ENCODE results near the gene TECTA. TPM values are rescaled to one million over a fixed set of nuclear protein-coding genes. Genes with fewer than 3 reads are reported as not detected.

The TECTA gene
- total RNA-seq, 4 donors from 2014 or later, result under 0.01 to 2.8 (median 1.1) TPM; not detected in 1

DNA sequence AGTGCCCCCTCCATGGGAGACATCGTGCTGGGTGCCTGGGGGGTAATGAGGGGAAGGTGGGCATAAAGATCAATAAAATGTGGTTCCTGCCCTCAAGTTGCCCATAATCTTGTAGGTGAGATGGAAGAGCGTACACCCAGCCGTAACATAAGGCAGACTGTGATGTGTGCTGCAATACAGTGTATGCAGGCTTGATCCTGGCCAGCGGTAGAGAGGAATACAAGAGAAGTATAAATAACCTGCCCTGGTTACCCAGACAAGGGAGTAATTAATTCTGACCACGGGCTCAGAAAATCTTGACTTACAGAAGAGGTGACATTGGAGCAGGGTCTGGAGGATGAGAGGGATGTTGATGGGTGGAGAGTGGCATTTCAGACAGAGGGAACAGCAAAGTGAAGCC lies 43.7 kb downstream of the TECTA start:
- Histone ChIP-seq H3K4me1 (no peaks in the 10 kb centered on the region), H3K4me3 (no peak overlapping the region), H3K27ac (no peak overlapping the region), H3K36me3 (no peaks in the 10 kb centered on the region), H3K9me3 (no peaks in the 10 kb centered on the region), H3K27me3 (no peaks in the 10 kb centered on the region)
- intact Hi-C loops (cut with DNase I; ENCODE audit: low total_unique reads), result no loop called here
- DNase-seq, result no peak
- TF ChIP-seq, protein P1, sequence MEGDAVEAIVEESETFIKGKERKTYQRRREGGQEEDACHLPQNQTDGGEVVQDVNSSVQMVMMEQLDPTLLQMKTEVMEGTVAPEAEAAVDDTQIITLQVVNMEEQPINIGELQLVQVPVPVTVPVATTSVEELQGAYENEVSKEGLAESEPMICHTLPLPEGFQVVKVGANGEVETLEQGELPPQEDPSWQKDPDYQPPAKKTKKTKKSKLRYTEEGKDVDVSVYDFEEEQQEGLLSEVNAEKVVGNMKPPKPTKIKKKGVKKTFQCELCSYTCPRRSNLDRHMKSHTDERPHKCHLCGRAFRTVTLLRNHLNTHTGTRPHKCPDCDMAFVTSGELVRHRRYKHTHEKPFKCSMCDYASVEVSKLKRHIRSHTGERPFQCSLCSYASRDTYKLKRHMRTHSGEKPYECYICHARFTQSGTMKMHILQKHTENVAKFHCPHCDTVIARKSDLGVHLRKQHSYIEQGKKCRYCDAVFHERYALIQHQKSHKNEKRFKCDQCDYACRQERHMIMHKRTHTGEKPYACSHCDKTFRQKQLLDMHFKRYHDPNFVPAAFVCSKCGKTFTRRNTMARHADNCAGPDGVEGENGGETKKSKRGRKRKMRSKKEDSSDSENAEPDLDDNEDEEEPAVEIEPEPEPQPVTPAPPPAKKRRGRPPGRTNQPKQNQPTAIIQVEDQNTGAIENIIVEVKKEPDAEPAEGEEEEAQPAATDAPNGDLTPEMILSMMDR (IDR thresholded peaks at IDR 0.05), result no peak
- no peak for TF ChIP-seq POLR2A (IDR thresholded peaks at IDR 0.05)

DNA sequence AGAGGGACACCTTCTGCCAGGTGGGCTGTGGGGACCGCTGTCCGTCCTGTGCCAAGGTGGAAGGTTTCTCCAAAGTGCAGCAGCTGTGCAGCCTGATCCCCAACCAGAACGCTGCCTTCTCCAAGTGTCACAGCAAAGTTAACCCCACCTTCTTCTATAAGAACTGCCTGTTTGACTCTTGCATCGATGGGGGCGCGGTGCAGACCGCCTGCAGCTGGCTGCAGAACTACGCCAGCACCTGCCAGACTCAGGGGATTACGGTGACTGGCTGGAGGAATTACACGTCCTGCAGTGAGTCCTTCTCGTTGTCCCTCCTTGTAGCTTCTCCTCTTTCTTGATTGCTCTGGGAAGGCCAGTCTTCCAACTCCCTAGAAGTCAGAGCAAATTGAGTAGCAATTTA lies 44.8 kb downstream of the TECTA start:
- Histone ChIP-seq H3K36me3 (no peaks in the 10 kb centered on the region), H3K4me1 (no peaks in the 10 kb centered on the region), H3K27ac (no peak overlapping the region), H3K9me3 (no peaks in the 10 kb centered on the region), H3K4me3 (no peak overlapping the region), H3K27me3 (no peaks in the 10 kb centered on the region)
- TF ChIP-seq, protein P1 (IDR thresholded peaks at IDR 0.05), result no peak
- TF ChIP-seq POLR2A (IDR thresholded peaks at IDR 0.05), result no peak
- intact Hi-C loops (cut with DNase I; ENCODE audit: low total_unique reads), result no loop called here
- DNase-seq, result no peak

GRCh38 chr11:121149116-121149515 lies 48.1 kb downstream of the TECTA start:
- Histone ChIP-seq H3K4me3 (no peak overlapping the region), H3K4me1 (no peaks in the 10 kb centered on the region), H3K27me3 (no peaks in the 10 kb centered on the region), H3K9me3 (no peaks in the 10 kb centered on the region), H3K36me3 (no peaks in the 10 kb centered on the region), H3K27ac (no peak overlapping the region)
- intact Hi-C loops (cut with DNase I; ENCODE audit: low total_unique reads), result no loop called here
- DNase-seq, result no peak
- TF ChIP-seq POLR2A (IDR thresholded peaks at IDR 0.05), result no peak
- TF ChIP-seq, protein P1 (IDR thresholded peaks at IDR 0.05), result no peak

- H3K4me1 ChIP-seq, result no peaks in the 10 kb centered on the region
- no peak overlapping the region for H3K4me3 ChIP-seq
- H3K27ac ChIP-seq, result no peak overlapping the region
- no peak for DNase-seq
- no peaks in the 10 kb centered on the region for H3K36me3 ChIP-seq
- no peaks in the 10 kb centered on the region for H3K27me3 ChIP-seq
- intact Hi-C loops (cut with DNase I; ENCODE audit: low total_unique reads), result no loop called here
- H3K9me3 ChIP-seq, result no peaks in the 10 kb centered on the region
- no peak for TF ChIP-seq POLR2A (IDR thresholded peaks at IDR 0.05)
- TF ChIP-seq, protein P1 (IDR thresholded peaks at IDR 0.05), result no peak
Observed at GRCh38 chr11:121151207-121151688, 50.2 kb downstream of the TECTA start.

DNA sequence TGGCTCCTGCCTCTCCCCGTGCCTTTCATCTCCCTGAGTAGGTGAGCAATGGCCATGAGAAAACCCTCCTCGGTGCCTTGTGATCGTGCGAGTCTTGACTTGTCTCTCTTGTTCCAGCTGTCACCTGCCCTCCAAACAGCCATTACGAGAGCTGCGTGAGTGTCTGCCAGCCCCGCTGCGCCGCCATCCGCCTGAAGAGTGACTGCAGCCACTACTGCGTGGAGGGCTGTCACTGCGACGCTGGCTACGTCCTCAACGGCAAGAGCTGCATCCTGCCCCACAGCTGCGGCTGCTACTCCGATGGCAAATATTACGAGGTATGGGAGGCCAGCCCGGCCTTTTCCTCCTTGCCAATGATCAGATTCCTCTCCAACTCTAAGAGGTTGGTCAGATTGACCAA lies 51.7 kb downstream of the TECTA start:
- Histone ChIP-seq H3K27me3 (no peaks in the 10 kb centered on the region), H3K9me3 (no peaks in the 10 kb centered on the region), H3K4me3 (no peak overlapping the region), H3K27ac (no peak overlapping the region), H3K36me3 (no peaks in the 10 kb centered on the region), H3K4me1 (no peaks in the 10 kb centered on the region)
- intact Hi-C loops (cut with DNase I; ENCODE audit: low total_unique reads), result no loop called here
- no peak for TF ChIP-seq POLR2A (IDR thresholded peaks at IDR 0.05)
- TF ChIP-seq, protein P1 (IDR thresholded peaks at IDR 0.05), result no peak
- no peak for DNase-seq
